Keratinocyte (primary cell): ENCODE data around the gene NEURL4.

Experiments used
- EZH2 ChIP-seq: IDR thresholded peaks from one replicate; pipeline ENCODE4 v1.6.1; 2012; ENCODE audit warnings: inconsistent platforms, mild to moderate bottlenecking, low read length, moderate library complexity
- TF ChIP-seq, protein P1 (sequence below), 3 experiments: IDR thresholded peaks in 1 of 3; conservative IDR thresholded peaks in 1 of 3; optimal IDR thresholded peaks in 1 of 3; 2 replicates in 2 of 3; 3 replicates in 1 of 3; pipeline versions ENCODE3 to v1.5.1; 2011; ENCODE audit warnings: low read length in 3 of 3, mild to moderate bottlenecking in 3 of 3, moderate library complexity in 2 of 3, control low read depth in 1 of 3, inconsistent platforms in 1 of 3; ENCODE audit not compliant: insufficient read depth in 2 of 3; ENCODE audit errors: extremely low read depth in 1 of 3

DNA sequence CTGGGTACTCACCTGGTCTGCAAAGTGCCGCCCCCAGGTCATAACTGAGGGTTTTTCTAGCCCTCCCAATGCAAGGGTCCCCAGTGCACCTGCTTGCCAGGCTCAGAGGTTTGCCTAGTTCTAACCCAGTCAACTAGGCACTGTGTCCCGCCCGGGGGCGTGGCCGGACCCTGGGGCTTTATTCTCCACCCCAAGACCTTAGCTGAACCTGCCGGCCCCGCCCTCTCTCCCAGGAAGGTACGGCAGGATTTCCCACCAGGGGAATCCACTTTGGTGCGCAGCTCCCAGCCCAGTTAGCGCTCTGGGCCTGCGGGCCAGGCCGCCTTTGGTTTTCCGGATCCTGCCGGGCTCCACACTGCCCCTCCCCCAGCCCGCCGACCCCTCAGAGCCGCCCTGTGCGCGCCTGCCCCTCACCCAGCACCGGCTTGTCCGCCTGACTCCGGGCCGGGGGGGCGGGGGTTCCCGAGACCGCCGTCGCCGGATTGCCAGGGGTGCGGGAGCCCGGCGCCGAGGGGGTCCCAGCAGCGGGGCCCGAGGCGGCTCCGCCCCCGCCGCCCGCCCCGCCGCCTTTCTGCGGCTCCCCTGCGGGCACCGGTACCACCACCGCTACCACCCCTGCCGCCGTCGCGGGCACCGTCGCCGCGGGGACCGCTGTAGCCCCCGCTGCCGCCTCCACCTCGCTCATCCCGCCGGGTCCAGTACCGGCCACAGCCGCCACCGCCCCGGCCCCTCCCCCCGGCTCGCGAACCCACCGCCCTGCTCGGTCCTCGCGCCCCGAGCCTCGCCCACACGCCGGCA, 35.1 kb downstream of the NEURL4 start:
- TF ChIP-seq, protein P1, sequence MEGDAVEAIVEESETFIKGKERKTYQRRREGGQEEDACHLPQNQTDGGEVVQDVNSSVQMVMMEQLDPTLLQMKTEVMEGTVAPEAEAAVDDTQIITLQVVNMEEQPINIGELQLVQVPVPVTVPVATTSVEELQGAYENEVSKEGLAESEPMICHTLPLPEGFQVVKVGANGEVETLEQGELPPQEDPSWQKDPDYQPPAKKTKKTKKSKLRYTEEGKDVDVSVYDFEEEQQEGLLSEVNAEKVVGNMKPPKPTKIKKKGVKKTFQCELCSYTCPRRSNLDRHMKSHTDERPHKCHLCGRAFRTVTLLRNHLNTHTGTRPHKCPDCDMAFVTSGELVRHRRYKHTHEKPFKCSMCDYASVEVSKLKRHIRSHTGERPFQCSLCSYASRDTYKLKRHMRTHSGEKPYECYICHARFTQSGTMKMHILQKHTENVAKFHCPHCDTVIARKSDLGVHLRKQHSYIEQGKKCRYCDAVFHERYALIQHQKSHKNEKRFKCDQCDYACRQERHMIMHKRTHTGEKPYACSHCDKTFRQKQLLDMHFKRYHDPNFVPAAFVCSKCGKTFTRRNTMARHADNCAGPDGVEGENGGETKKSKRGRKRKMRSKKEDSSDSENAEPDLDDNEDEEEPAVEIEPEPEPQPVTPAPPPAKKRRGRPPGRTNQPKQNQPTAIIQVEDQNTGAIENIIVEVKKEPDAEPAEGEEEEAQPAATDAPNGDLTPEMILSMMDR (optimal IDR thresholded peaks at IDR 0.05 in 1 of 3, IDR thresholded peaks at IDR 0.05 in 1 of 3, conservative IDR thresholded peaks at IDR 0.05 in 1 of 3; ENCODE audit: extremely low read depth in 1 of 3, insufficient read depth in 2 of 3, low read length in 3 of 3), result no peak
- TF ChIP-seq EZH2, result no peak
